ENCODE data around the gene NUTM2F. TPM values are rescaled to one million over a fixed set of nuclear protein-coding genes. Genes with fewer than 3 reads are reported as not detected.
"Not testable (repeated sequence)": the region's sequence is repeated elsewhere in the genome, so short reads cannot be mapped to it uniquely, and the experiment has no call there.

NUTM2F gene
- total RNA-seq, 1 donor from 2014 or later, result not detected

- peaks cover 12% of the 10 kb centered on the region for H3K36me3 Mint-ChIP-seq (ENCODE audit: low read depth)
- intact Hi-C loops (cut with micrococcal nuclease), result no loop called here
- no peaks in the 10 kb centered on the region for H3K4me1 Mint-ChIP-seq (ENCODE audit: low read depth)
- H3K27ac Mint-ChIP-seq, result no peak overlapping the region
- DNase-seq (ENCODE audit: low spot score), result no peak
- no peak overlapping the region for H3K4me3 Mint-ChIP-seq
- no peaks in the 10 kb centered on the region for H3K27me3 Mint-ChIP-seq (ENCODE audit: insufficient read depth)
- H3K9me3 Mint-ChIP-seq, result no peaks in the 10 kb centered on the region
Measured at GRCh38 chr9:94300470-94301301, 27.8 kb downstream of the NUTM2F start.

DNA sequence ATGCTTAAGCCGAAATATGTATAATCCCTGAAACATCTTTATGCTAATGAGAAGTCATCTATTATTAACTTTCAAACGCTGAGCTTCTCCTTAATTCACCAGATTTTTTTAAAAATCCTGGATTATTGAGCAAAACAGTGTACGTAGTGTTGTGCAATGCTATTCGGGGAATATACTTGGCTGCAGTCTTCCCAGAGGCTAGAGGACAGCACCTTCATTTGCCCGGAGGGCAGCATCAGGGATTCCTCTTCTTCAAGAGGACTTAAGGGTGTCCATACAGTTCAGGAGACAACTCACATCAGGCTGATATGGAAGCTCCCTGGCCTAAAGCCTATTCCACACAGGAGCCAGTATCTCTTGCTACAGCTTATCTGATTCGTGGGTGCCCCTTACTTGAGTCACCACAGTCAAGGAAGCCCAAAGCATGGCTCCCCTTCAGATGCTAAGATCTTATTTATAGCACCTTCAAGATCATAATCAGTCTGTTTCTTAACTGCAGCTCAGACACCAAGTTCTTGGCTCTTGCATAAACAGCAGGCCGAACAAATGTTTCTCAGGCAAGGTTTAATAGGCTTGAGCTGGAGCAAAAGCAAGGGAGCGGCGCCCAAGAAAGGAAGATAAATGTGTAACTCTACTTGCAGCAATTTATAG, 29.4 kb downstream of the NUTM2F start:
- no peaks in the 10 kb centered on the region for H3K9me3 Mint-ChIP-seq
- peaks cover 12% of the 10 kb centered on the region for H3K36me3 Mint-ChIP-seq (ENCODE audit: low read depth)
- no peaks in the 10 kb centered on the region for H3K4me1 Mint-ChIP-seq (ENCODE audit: low read depth)
- H3K27ac Mint-ChIP-seq, result no peak overlapping the region
- intact Hi-C loops (cut with micrococcal nuclease), result no loop called here
- DNase-seq (ENCODE audit: low spot score), result no peak
- H3K27me3 Mint-ChIP-seq (ENCODE audit: insufficient read depth), result no peaks in the 10 kb centered on the region
- no peak overlapping the region for H3K4me3 Mint-ChIP-seq

DNA sequence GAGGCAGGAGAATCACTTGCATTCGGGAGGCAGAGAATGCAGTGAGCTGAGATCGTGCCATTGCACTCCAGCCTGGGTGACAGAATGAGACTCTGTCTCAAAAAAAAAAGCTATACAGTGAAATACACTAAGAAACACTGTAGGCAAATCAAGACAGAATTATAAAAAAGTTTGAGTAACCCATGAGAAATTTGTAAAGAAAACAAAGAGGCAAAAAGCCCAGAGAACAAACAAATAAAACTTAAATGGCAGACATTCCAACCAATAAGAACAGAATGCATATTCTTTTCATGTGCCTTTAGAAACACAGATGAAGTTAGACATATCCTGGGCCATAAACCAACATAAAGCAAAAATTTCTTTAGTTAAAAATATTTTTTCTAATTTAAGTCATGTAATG, 38.8 kb downstream of the NUTM2F start:
- Mint-ChIP-seq H3K27ac (no peak overlapping the region), H3K27me3 (ENCODE audit: insufficient read depth) (no peaks in the 10 kb centered on the region), H3K9me3 (peaks cover 4% of the 10 kb centered on the region), H3K36me3 (ENCODE audit: low read depth) (peaks cover 35% of the 10 kb centered on the region), H3K4me3 (no peak overlapping the region), H3K4me1 (ENCODE audit: low read depth) (no peaks in the 10 kb centered on the region)
- no peak for DNase-seq (ENCODE audit: low spot score)
- intact Hi-C loops (cut with micrococcal nuclease), result no loop called here

- Mint-ChIP-seq H3K27me3 (ENCODE audit: insufficient read depth) (no peaks in the 10 kb centered on the region), H3K27ac (no peak overlapping the region), H3K36me3 (ENCODE audit: low read depth) (peaks cover 35% of the 10 kb centered on the region), H3K4me3 (no peak overlapping the region), H3K9me3 (peaks cover 4% of the 10 kb centered on the region), H3K4me1 (ENCODE audit: low read depth) (no peaks in the 10 kb centered on the region)
- no peak for DNase-seq (ENCODE audit: low spot score)
- intact Hi-C loops (cut with micrococcal nuclease), result no loop called here
Measured at GRCh38 chr9:94287877-94288513, 40.4 kb downstream of the NUTM2F start.

GRCh38 chr9:94286116-94286515, 42.3 kb downstream of the NUTM2F start:
- H3K4me1 Mint-ChIP-seq (ENCODE audit: low read depth), result no peaks in the 10 kb centered on the region
- DNase-seq (ENCODE audit: low spot score), result no peak
- H3K9me3 Mint-ChIP-seq, result peaks cover 5% of the 10 kb centered on the region
- H3K4me3 Mint-ChIP-seq, result no peak overlapping the region
- H3K27ac Mint-ChIP-seq, result no peak overlapping the region
- no peaks in the 10 kb centered on the region for H3K27me3 Mint-ChIP-seq (ENCODE audit: insufficient read depth)
- intact Hi-C loops (cut with micrococcal nuclease), result no loop called here
- H3K36me3 Mint-ChIP-seq (ENCODE audit: low read depth), result peaks cover 39% of the 10 kb centered on the region

GRCh38 chr9:94281101-94281500, 47.3 kb downstream of the NUTM2F start:
- no peak overlapping the region for H3K27ac Mint-ChIP-seq
- intact Hi-C loops (cut with micrococcal nuclease), result no loop called here
- H3K27me3 Mint-ChIP-seq (ENCODE audit: insufficient read depth), result no peaks in the 10 kb centered on the region
- H3K4me3 Mint-ChIP-seq, result no peak overlapping the region
- peaks cover 29% of the 10 kb centered on the region for H3K9me3 Mint-ChIP-seq
- H3K36me3 Mint-ChIP-seq (ENCODE audit: low read depth), result peaks cover 56% of the 10 kb centered on the region
- no peaks in the 10 kb centered on the region for H3K4me1 Mint-ChIP-seq (ENCODE audit: low read depth)
- no peak for DNase-seq (ENCODE audit: low spot score)

DNA sequence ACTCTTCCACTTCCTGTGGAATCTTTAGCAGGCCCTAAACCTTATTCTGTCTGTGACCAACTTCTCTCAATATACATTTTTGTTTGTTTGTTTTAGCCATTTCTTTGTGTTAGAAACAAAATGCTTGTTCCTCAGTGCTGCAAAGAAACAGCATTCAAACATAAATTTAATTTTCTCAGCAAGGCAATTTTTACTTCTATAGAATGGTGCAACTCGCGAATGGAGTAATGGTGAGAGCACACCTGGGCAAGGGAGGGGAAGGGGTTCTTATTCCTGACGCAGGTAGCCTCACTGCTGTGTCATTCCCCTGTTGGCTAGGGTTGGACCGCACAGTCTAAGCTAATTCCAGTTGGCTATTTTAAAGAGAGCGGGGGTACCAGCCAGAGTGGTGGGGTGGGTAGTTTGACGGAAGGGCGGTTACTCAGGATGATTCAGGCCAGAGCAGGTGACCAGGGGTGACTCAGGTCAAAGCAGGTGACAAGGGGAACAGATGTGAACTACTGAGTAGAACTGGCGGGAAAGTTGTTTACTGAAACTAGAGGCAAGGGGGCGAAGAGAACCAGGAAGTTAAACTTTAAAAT, 47.9 kb downstream of the NUTM2F start:
- no peaks in the 10 kb centered on the region for H3K4me1 Mint-ChIP-seq (ENCODE audit: low read depth)
- H3K27me3 Mint-ChIP-seq (ENCODE audit: insufficient read depth), result no peaks in the 10 kb centered on the region
- H3K36me3 Mint-ChIP-seq (ENCODE audit: low read depth), result peaks cover 55% of the 10 kb centered on the region
- intact Hi-C loops (cut with micrococcal nuclease), result no loop called here
- no peak for DNase-seq (ENCODE audit: low spot score)
- peaks cover 29% of the 10 kb centered on the region for H3K9me3 Mint-ChIP-seq
- no peak overlapping the region for H3K27ac Mint-ChIP-seq
- no peak overlapping the region for H3K4me3 Mint-ChIP-seq

- H3K4me1 Mint-ChIP-seq (ENCODE audit: low read depth), result no peaks in the 10 kb centered on the region
- no peak overlapping the region for H3K4me3 Mint-ChIP-seq
- H3K36me3 Mint-ChIP-seq (ENCODE audit: low read depth), result peaks cover 65% of the 10 kb centered on the region
- H3K27me3 Mint-ChIP-seq (ENCODE audit: insufficient read depth), result no peaks in the 10 kb centered on the region
- no peak for DNase-seq (ENCODE audit: low spot score)
- intact Hi-C loops (cut with micrococcal nuclease), result no loop called here
- H3K27ac Mint-ChIP-seq, result no peak overlapping the region
- H3K9me3 Mint-ChIP-seq, result peaks cover 29% of the 10 kb centered on the region
Measured at GRCh38 chr9:94277885-94278536, 50.4 kb downstream of the NUTM2F start.

- H3K36me3 Mint-ChIP-seq (ENCODE audit: low read depth), result peaks cover 58% of the 10 kb centered on the region
- H3K4me3 Mint-ChIP-seq; DNase-seq (ENCODE audit: low spot score); H3K4me1 Mint-ChIP-seq (ENCODE audit: low read depth); H3K27me3 Mint-ChIP-seq (ENCODE audit: insufficient read depth); H3K27ac Mint-ChIP-seq; intact Hi-C loops (cut with micrococcal nuclease): not testable (repeated sequence)
- H3K9me3 Mint-ChIP-seq, result peaks cover 26% of the 10 kb centered on the region
Measured at GRCh38 chr9:94277029-94277428, 51.4 kb downstream of the NUTM2F start.

DNA sequence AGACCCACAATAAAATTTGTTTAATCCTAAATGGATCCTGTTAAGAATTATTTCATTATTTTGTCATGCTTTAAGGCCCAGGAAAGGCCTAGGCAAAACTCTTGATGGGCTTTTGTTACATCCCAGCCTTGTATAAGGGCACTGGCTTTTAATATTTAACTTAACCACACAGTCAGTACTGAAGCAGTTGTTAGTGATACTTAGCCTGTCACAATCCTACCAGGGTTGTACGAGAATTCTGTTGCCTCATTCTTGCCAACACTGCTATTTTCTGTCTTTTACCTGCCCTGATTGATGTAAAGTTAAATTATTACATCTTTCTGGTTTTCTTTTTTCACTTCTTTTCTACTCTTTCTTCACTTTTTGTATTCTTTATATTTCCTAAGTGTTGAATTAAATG, 58.4 kb downstream of the NUTM2F start:
- Mint-ChIP-seq H3K27me3 (ENCODE audit: insufficient read depth) (no peaks in the 10 kb centered on the region), H3K9me3 (peaks cover 15% of the 10 kb centered on the region), H3K36me3 (ENCODE audit: low read depth) (peaks cover 19% of the 10 kb centered on the region), H3K27ac (no peak overlapping the region), H3K4me1 (ENCODE audit: low read depth) (no peaks in the 10 kb centered on the region), H3K4me3 (no peak overlapping the region)
- no peak for DNase-seq (ENCODE audit: low spot score)
- intact Hi-C loops (cut with micrococcal nuclease), result no loop called here

DNA sequence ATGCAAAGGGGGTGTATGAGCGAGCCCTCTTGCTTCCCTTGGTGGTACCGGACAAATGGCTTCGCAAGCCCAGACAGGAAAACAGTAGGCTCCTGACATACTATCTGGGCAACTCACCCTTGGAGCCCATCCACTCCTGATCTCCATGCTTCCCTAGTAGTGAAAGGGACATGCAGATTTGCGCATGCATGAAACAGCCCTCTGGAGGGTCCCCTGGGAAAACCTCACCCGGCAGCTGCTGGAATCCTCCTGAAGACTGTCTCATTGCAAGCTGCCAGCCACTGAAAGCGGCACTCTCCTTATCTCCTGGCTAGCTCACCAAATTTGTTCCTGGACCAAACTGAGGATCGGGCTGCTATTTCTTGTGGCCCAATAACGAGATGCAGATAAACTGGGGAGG, 59.2 kb downstream of the NUTM2F start:
- Mint-ChIP-seq H3K36me3 (ENCODE audit: low read depth) (peaks cover 19% of the 10 kb centered on the region), H3K9me3 (peaks cover 15% of the 10 kb centered on the region), H3K27me3 (ENCODE audit: insufficient read depth) (no peaks in the 10 kb centered on the region), H3K27ac (no peak overlapping the region), H3K4me3 (no peak overlapping the region), H3K4me1 (ENCODE audit: low read depth) (no peaks in the 10 kb centered on the region)
- DNase-seq (ENCODE audit: low spot score), result no peak
- intact Hi-C loops (cut with micrococcal nuclease), result no loop called here

Data from activated T-helper 1 cell treated with anti-CD3 and anti-CD28 coated beads, Interleukin-12 subunit alpha, Interleukin-12 subunit beta, Interleukin-2, Interleukin-4 antibody, amounts not matched to agents 30 ng/mL and 10 ng/mL and 1 ng/mL, durations not matched to agents 14 hours and 24 hours and 36 hours (primary cell).